Heart right ventricle (tissue), 16 donors: ENCODE results near the gene GLI1. TPM values are rescaled to one million over a fixed set of nuclear protein-coding genes. Genes with fewer than 3 reads are reported as not detected.
"Not testable (repeated sequence)": the region's sequence is repeated elsewhere in the genome, so short reads cannot be mapped to it uniquely, and the experiment has no call there.

Experiments
- ATAC-seq, 8 donors: fragments of 200-7000 bp; cut with Tn5 transposase; one replicate each; pipeline ENCODE4 v1.9.1; 2020; ENCODE audit warnings: mild to moderate bottlenecking in 8 of 8, moderate library complexity in 8 of 8, moderate number of reproducible peaks in 1 of 8
- DNase-seq, 2 donors: peaks; one replicate each; pipeline ENCODE4 v3.0.0-alpha.2; 2020
- H3K27ac ChIP-seq, 10 donors: fragments of 200-600 bp; sonication (generic) in 2 of 10; one replicate each; pipeline versions ENCODE4 v1.5.0 to v1.8.0; 2020 to 2022; ENCODE audit warnings: mild to moderate bottlenecking in 3 of 10
- H3K27me3 ChIP-seq, 7 donors: fragments of 200-600 bp; one replicate each; pipeline ENCODE4 v1.8.0; 2021 to 2022; ENCODE audit warnings: mild to moderate bottlenecking in 2 of 7
- H3K36me3 ChIP-seq, 9 donors: fragments of 200-600 bp; sonication (generic) in 1 of 9; one replicate each; pipeline versions ENCODE4 v1.5.0 to v1.8.0; 2020 to 2022; ENCODE audit warnings: mild to moderate bottlenecking in 2 of 9
- H3K4me1 ChIP-seq, 9 donors: fragments of 200-600 bp; sonication (generic) in 1 of 9; one replicate each; pipeline versions ENCODE4 v1.5.0 to v1.8.0; 2020 to 2022; ENCODE audit warnings: mild to moderate bottlenecking in 4 of 9
- H3K4me3 ChIP-seq, 10 donors: fragments of 200-600 bp; sonication (generic) in 2 of 10; one replicate each; pipeline versions ENCODE4 v1.5.0 to v1.8.0; 2020 to 2022; ENCODE audit warnings: mild to moderate bottlenecking in 7 of 10, moderate library complexity in 2 of 10
- H3K9me3 ChIP-seq, 11 donors: fragments of 200-600 bp in 10 of 11; sonication (generic) in 2 of 11; one replicate each; pipeline versions ENCODE4 v1.5.0 to v1.8.0; 2013 to 2022; ENCODE audit warnings: mild to moderate bottlenecking in 2 of 11, control low read depth in 1 of 11, moderate library complexity in 1 of 11
- WGBS, 2 donors: extraction: QIAGEN DNeasy Blood & Tissue Kit; methylation state at CpG; one replicate each; pipeline ENCODE4 v1.1.7; 2013; ENCODE audit warnings: inconsistent platforms in 1 of 2; 5-methylcytosine and 5-hydroxymethylcytosine counted together
- intact Hi-C, 10 donors: fragments of 100-400 bp; cut with DNase I; formaldehyde crosslinking; loops; one replicate each; pipeline versions ENCODE4 v1.11.1 to v1.14.2; 2022
- polyA plus RNA-seq, 2 donors: library from polyadenylated mRNA; stranded (reverse); fragments of 200-250 nt; gene quantifications; one replicate each; pipeline ENCODE4 v1.2.3, GENCODE V29; 2013
- total RNA-seq, 10 donors: library from RNA; stranded (reverse); fragmentation: NEBNext Ultra II Directional in 3 of 10; extraction: Animal tissue kit (Norgen Biotek cat#: 25700) in 3 of 10; gene quantifications; one replicate each; pipeline versions ENCODE4 v1.2.1 to v1.2.4, GENCODE V29; 2021 to 2023
- TF ChIP-seq, protein P1 (sequence below), 9 donors: fragments of 200-600 bp; sonication (generic) in 2 of 9; IDR thresholded peaks; one replicate each; pipeline versions ENCODE4 v1.5.0 to v1.8.0; 2021 to 2022; ENCODE audit warnings: antibody characterized with exemption in 9 of 9, mild to moderate bottlenecking in 5 of 9, moderate library complexity in 1 of 9
- donor health status: Arrhythmogenic right ventricular cardiomyopathy.
- donor health status: ischemic (EF 13 %, LVEDD 7.1; RV severe dilation, severe dysfunction).
- donor health status: healthy with polysubstance abuse.
- donor health status: DM: no; HTN: yes; CAD: no.
- donor health status: DM: no; HTN: no; CAD: no.
- donor health status: ischemic (EF 25% LVEDD 6.9; RV normal size, moderate dysfunction).
- donor health status: ischemic (EF 25% LVEDD 5.7; RV mildly dilated, moderate dysfunction).
- donor health status: healthy.
- donor health status: DM: yes; HTN: yes; CAD: no.
- donor health status: Ischemic cardiomyopathy.
- donor health status: ischemic (EF 35%, LVEDD 5.7; RV mildly dilated, moderate dysfunction).
- donor health status: nonischemic (EF 11% LVEDD 7.7; RV severe dilation, severe dysfunction).
- donor health status: DM: yes; HTN: yes; CAD: no.
- donor health status: PGD.
- donor health status: ischemic (EF 29% LVEDD 5.4; RV normal size, mild dysfunction).
- donor health status: nonischemic (EF 23%, LVEDD 6.1; RV moderate dilation, normal function).

The GLI1 gene
- total and polyA plus RNA-seq, 12 donors: 0.12 to 1.2 (median 0.59) TPM

DNA sequence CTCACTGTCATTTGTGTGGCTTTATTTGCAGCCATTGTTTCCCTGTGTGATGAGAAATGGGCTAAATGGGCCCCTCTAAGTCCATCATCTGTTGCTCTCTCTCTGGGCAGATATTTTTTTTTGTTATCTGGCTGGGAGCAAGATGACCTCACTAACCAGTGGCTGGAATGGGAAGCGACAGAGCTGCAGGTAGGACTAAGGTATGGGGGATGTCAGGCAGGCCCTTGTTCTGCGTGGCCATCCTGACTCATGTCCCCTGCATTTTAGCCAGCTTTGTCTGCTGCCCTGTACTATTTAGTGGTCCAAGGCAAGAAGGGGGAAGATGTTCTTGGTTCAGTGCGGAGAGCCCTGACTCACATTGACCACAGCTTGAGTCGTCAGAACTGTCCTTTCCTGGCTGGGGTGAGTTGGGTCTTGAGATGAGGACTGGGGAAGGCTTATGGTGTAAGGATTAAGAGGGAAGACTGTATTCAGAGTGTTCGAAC is 29.6 kb downstream of the GLI1 start:
- Histone ChIP-seq H3K27me3 (no peaks in the 10 kb centered on the region), H3K9me3 (no peaks in the 10 kb centered on the region), H3K4me3 (peak overlapping the region in 7 of 10 donors; percentile 67 to 96 (median 82)), H3K27ac (no peak overlapping the region), H3K36me3 (peaks cover 0 to 44% (median 23%) of the 10 kb centered on the region in 9 donors), H3K4me1 (peaks cover 9 to 21% (median 13%) of the 10 kb centered on the region in 9 donors)
- DNase-seq (no peak), ATAC-seq (no peak)
- WGBS, 2 donors: 89 to 91% methylated on average over 5 of the region's 5 CpGs
- intact Hi-C loops: loop anchor here in 1 of 10 donors (2.0 kb wide), 1 partner anchor 26 kb away; no protein-coding TSS in a partner anchor
- TF ChIP-seq, protein P1, sequence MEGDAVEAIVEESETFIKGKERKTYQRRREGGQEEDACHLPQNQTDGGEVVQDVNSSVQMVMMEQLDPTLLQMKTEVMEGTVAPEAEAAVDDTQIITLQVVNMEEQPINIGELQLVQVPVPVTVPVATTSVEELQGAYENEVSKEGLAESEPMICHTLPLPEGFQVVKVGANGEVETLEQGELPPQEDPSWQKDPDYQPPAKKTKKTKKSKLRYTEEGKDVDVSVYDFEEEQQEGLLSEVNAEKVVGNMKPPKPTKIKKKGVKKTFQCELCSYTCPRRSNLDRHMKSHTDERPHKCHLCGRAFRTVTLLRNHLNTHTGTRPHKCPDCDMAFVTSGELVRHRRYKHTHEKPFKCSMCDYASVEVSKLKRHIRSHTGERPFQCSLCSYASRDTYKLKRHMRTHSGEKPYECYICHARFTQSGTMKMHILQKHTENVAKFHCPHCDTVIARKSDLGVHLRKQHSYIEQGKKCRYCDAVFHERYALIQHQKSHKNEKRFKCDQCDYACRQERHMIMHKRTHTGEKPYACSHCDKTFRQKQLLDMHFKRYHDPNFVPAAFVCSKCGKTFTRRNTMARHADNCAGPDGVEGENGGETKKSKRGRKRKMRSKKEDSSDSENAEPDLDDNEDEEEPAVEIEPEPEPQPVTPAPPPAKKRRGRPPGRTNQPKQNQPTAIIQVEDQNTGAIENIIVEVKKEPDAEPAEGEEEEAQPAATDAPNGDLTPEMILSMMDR (IDR thresholded peaks at IDR 0.05): no peak

DNA sequence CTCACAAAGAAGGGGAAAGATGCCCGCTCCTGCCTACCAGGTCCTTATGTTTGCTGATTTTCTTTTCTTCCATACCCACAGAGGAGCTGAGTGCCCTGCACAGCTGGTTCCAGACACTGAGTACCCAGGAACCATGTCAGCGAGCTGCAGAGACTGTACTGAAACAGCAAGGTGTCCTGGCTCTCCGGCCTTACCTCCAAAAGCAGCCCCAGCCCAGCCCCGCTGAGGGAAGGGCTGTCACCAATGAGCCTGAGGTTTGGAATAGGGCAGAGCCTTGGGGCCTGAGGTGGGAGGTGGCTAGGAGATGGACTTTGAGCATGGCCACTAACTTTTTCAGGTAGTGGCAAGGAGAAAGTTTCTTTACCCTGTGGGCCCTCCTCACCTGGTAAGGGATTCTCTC is 30.5 kb downstream of the GLI1 start:
- no peak for ATAC-seq
- Histone ChIP-seq H3K36me3 (peaks cover 0 to 53% (median 23%) of the 10 kb centered on the region in 9 donors), H3K27ac (no peak overlapping the region), H3K9me3 (no peaks in the 10 kb centered on the region), H3K27me3 (no peaks in the 10 kb centered on the region), H3K4me3 (no peak overlapping the region), H3K4me1 (peaks cover 9 to 21% (median 13%) of the 10 kb centered on the region in 9 donors)
- 94 to 99% methylated on average over 4 of the region's 4 CpGs for WGBS, 2 donors
- TF ChIP-seq, protein P1 (IDR thresholded peaks at IDR 0.05): no peak
- intact Hi-C loops: no loop called here
- DNase-seq: no peak

DNA sequence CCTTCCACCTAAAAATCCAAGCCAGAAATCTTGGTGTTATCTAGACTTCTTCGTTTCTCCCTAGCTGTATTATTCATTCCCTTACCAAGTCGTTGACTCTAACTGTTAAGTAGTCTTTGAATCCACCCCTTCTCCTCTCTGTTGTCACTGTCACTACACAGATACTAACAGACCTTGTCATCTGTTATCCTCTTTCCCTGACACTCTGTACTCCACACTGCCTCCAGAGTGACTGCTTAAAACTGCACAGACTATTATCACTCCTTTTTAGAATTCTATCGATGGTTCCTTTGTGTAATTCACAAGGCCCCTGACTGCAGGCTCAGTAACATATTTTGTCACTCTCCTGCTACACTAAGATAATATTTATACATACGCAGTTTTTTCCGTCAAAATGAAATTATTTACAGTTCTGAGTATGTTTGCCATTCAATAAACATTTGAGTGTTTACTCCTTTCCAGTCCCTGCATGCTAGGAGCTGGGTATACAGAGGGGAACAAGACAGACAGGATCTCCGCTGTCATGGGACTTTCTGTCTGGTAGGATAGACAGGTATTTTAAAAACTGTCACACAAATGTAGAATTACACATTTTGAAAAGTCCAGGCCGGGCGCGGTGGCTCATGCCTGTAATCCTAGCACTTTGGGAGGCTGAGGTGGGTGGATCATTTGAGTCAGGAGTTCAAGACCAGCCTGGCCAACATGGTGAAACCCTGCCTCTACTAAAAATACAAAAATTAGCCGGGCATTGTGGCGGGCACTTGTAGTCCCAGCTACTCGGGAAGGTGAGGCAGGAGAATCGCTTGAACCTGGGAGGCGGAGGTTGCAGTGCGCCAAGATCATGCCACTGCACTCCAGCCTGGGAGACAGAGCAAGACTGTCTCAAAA is 32.1 kb downstream of the GLI1 start:
- peaks cover 9 to 21% (median 13%) of the 10 kb centered on the region in 9 donors for H3K4me1 ChIP-seq
- no peaks in the 10 kb centered on the region for H3K9me3 ChIP-seq
- no peak overlapping the region for H3K27ac ChIP-seq
- intact Hi-C loops: no loop called here
- 89 to 92% methylated on average over 15 of the region's 15 CpGs for WGBS, 2 donors
- no peak overlapping the region for H3K4me3 ChIP-seq
- TF ChIP-seq, protein P1 (IDR thresholded peaks at IDR 0.05): no peak
- no peak for DNase-seq
- no peak for ATAC-seq
- no peaks in the 10 kb centered on the region for H3K27me3 ChIP-seq
- H3K36me3 ChIP-seq: peaks cover 0 to 68% (median 26%) of the 10 kb centered on the region in 9 donors

DNA sequence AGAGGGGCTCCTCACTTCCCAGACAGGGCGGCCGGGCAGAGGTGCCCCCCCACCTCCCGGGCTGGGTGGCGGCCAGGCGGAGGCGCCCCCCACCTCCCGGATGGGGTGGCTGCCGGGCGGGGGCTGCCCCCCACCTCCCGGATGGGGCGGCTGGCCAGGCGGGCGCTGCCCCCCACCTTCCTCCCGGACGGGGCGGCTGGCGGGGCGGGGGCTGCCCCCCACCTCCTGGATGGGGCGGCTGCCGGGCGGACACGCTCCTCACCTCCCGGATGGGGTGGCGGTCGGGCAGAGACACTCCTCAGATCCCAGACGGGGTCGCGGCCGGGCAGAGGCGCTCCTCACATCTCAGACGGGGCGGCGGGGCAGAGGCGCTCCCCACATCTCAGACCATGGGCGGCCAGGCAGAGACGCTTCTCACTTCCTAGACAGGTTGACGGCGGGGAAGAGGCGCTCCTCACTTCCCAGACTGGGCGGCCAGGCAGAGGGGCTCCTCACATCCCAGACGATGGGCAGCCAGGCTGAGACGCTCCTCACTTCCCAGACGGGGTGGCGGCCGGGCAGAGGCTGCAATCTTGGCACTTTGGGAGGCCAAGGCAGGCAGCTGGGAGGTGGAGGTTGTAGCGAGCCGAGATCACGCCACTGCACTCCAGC is 35.6 kb downstream of the GLI1 start:
- H3K9me3 ChIP-seq, H3K4me3 ChIP-seq, intact Hi-C loops, H3K4me1 ChIP-seq, H3K27ac ChIP-seq, DNase-seq, H3K27me3 ChIP-seq, ATAC-seq: not testable (repeated sequence)
- 96 to 97% methylated on average over 38 to 45 of the region's 48 CpGs for WGBS, 2 donors
- peaks cover 0 to 89% (median 43%) of the 10 kb centered on the region in 9 donors for H3K36me3 ChIP-seq
